Lung (tissue), 12 donors: ENCODE measurements around the gene COX17. TPM values are rescaled to one million over a fixed set of nuclear protein-coding genes. Genes with fewer than 3 reads are reported as not detected.
"Not testable (repeated sequence)": the region's sequence is repeated elsewhere in the genome, so short reads cannot be mapped to it uniquely, and the experiment has no call there.

Experiments used
- ATAC-seq: fragments of 200-7000 bp; cut with Tn5 transposase; one replicate; pipeline ENCODE4 v1.9.1; 2020; ENCODE audit warnings: moderate number of reproducible peaks; ENCODE audit not compliant: insufficient read depth, low FRiP score
- DNase-seq, 3 donors: peaks; one replicate each; pipeline ENCODE4 v3.0.0-alpha.2; 2013 to 2017
- H3K27ac ChIP-seq, 2 donors: one replicate each; pipeline ENCODE4 v1.5.1; 2013; ENCODE audit warnings: mild to moderate bottlenecking in 2 of 2, moderate library complexity in 2 of 2, control low read depth in 1 of 2, inconsistent platforms in 1 of 2, low read depth in 1 of 2, low read length in 1 of 2
- H3K27me3 ChIP-seq, 3 donors: one replicate each; pipeline ENCODE4 v1.5.1; 2013; ENCODE audit warnings: low read length in 2 of 3; ENCODE audit not compliant: control insufficient read depth in 3 of 3, insufficient read depth in 3 of 3
- H3K36me3 ChIP-seq, 4 donors: one replicate each; pipeline ENCODE4 v1.5.1; 2013; ENCODE audit warnings: low read length in 4 of 4, mild to moderate bottlenecking in 1 of 4, moderate library complexity in 1 of 4; ENCODE audit not compliant: control insufficient read depth in 4 of 4, insufficient read depth in 4 of 4
- H3K4me1 ChIP-seq, 5 donors: one replicate each; pipeline ENCODE4 v1.5.1; 2013; ENCODE audit warnings: low read length in 5 of 5, mild to moderate bottlenecking in 2 of 5, moderate library complexity in 1 of 5; ENCODE audit not compliant: control insufficient read depth in 5 of 5, insufficient read depth in 5 of 5
- H3K4me3 ChIP-seq: one replicate; pipeline ENCODE4 v1.5.1; 2013; ENCODE audit warnings: mild to moderate bottlenecking, control low read depth, moderate library complexity
- H3K9ac ChIP-seq, 2 donors: one replicate each; pipeline ENCODE4 v1.5.1; 2013; ENCODE audit warnings: low read length in 2 of 2, control low read depth in 1 of 2; ENCODE audit not compliant: insufficient read depth in 1 of 2
- H3K9me3 ChIP-seq, 4 donors: one replicate each; pipeline ENCODE4 v1.5.1; 2013; ENCODE audit warnings: low read length in 3 of 4, mild to moderate bottlenecking in 1 of 4, moderate library complexity in 1 of 4; ENCODE audit not compliant: control insufficient read depth in 4 of 4, insufficient read depth in 3 of 4
- WGBS, 2 donors: extraction: QIAGEN DNeasy Blood & Tissue Kit; methylation state at CpG; one replicate each; pipeline ENCODE4 v1.1.7; 2013; 5-methylcytosine and 5-hydroxymethylcytosine counted together
- polyA plus RNA-seq, 2 donors: library from polyadenylated mRNA; stranded (reverse); fragments of 200-250 nt; gene quantifications; one replicate each; pipeline ENCODE4 v1.2.1, GENCODE V29; 2013
- total RNA-seq, 2 donors: library from RNA; depleted of rRNA in 1 of 2; stranded (reverse); fragments of >200 nt in 1 of 2; gene quantifications; one replicate each; pipeline ENCODE4 v1.2.1, GENCODE V29; 2014 to 2021
- TF ChIP-seq, protein P1 (sequence below): IDR thresholded peaks from 2 replicates; pipeline ENCODE4 v1.5.1; 2012; ENCODE audit warnings: mild to moderate bottlenecking; ENCODE audit errors: control extremely low read depth, extremely low read depth
- donor health status: control.
- donor health status: control.
- donor health status: Bipolar disorder and iron deficiency.
- donor health status: healthy.
- donor health status: DM: yes; HTN: yes; CAD: no.

COX17 gene
- total and polyA plus RNA-seq, 4 donors, result 43.8 to 261 (median 78.3) TPM

GRCh38 chr3:119681279-119681678 is 4.1 kb upstream of the COX17 start:
- no peaks in the 10 kb centered on the region for H3K27me3 ChIP-seq
- 61 to 63% methylated on average over 1 of the region's 1 CpG for WGBS, 2 donors
- peak in 2 of 3 donors; percentile 48 to 53 for DNase-seq

DNA sequence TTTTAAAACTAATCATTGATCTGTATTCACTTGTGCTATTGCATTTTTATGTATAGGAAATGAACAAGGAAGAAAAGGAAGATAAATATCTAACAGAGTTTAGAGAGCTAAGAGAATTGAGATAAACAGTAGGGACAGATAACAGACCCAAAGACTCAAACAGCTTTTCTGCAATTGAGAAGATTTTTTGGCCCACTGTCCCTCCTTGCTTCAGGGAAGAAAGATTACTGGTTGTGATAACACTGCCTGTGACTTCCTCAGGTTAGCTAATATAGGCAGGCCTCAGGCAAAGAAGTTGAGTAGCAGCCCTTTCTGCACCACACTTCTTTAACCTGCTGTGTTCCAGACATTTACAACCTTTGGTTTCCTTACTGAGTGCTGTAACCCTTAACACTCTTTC is 2.7 kb upstream of the COX17 start:
- ATAC-seq, result no peak
- H3K4me1 ChIP-seq, result peaks cover 0 to 15% (median 10%) of the 10 kb centered on the region in 5 donors
- DNase-seq, result no peak
- no peak overlapping the region for H3K9ac ChIP-seq
- no peaks in the 10 kb centered on the region for H3K9me3 ChIP-seq
- H3K27ac ChIP-seq, result no peak overlapping the region
- TF ChIP-seq, protein P1, sequence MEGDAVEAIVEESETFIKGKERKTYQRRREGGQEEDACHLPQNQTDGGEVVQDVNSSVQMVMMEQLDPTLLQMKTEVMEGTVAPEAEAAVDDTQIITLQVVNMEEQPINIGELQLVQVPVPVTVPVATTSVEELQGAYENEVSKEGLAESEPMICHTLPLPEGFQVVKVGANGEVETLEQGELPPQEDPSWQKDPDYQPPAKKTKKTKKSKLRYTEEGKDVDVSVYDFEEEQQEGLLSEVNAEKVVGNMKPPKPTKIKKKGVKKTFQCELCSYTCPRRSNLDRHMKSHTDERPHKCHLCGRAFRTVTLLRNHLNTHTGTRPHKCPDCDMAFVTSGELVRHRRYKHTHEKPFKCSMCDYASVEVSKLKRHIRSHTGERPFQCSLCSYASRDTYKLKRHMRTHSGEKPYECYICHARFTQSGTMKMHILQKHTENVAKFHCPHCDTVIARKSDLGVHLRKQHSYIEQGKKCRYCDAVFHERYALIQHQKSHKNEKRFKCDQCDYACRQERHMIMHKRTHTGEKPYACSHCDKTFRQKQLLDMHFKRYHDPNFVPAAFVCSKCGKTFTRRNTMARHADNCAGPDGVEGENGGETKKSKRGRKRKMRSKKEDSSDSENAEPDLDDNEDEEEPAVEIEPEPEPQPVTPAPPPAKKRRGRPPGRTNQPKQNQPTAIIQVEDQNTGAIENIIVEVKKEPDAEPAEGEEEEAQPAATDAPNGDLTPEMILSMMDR, result no peak
- H3K27me3 ChIP-seq, result no peaks in the 10 kb centered on the region
- H3K4me3 ChIP-seq, result no peak overlapping the region
- peaks cover 0 to under 1% (median 0%) of the 10 kb centered on the region in 4 donors for H3K36me3 ChIP-seq

More at GRCh38 chr3:119681279-119681678, 4.1 kb upstream of the COX17 start:
- TF ChIP-seq, protein P1, result peak; percentile 6
- Histone ChIP-seq H3K27ac (no peak overlapping the region), H3K4me3 (no peak overlapping the region), H3K9ac (no peak overlapping the region), H3K4me1 (peaks cover 0 to 6% (median 6%) of the 10 kb centered on the region in 5 donors), H3K9me3 (no peaks in the 10 kb centered on the region), H3K36me3 (no peaks in the 10 kb centered on the region)
- no peak for ATAC-seq

- 98% methylated on average over 10 of the region's 10 CpGs for WGBS, 2 donors
- H3K4me1 ChIP-seq, result peaks cover 0 to 15% (median 10%) of the 10 kb centered on the region in 5 donors
- ATAC-seq, H3K27ac ChIP-seq, H3K9ac ChIP-seq, H3K27me3 ChIP-seq, DNase-seq, H3K4me3 ChIP-seq, H3K9me3 ChIP-seq: not testable (repeated sequence)
- peaks cover 2 to 11% (median 8%) of the 10 kb centered on the region in 4 donors for H3K36me3 ChIP-seq
These were observed 1.0 kb upstream of the COX17 start for GRCh38 chr3:119678209-119678608.

DNA sequence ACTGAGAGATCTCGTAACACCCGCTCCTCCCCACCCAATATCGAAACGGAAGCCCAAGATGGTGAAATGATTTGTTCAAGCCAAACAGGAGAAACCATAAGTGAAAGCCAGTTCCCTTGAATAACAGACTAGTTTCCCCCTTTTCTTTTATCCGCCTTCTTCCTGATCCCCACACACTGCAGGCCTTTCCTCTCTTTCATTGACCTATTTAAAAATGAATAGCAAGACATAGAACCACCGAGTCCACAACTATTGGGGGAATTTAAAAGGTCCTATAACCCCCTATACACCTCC is 382 bp upstream of the COX17 start:
- DNase-seq (no peak), ATAC-seq (no peak)
- H3K27me3 ChIP-seq, result no peaks in the 10 kb centered on the region
- peak overlapping the region; percentile 84 to 96 for H3K27ac ChIP-seq
- H3K9me3 ChIP-seq, result no peaks in the 10 kb centered on the region
- peak overlapping the region; percentile 26 to 90 for H3K9ac ChIP-seq
- H3K4me3 ChIP-seq, result no peak overlapping the region
- peaks cover 2 to 14% (median 12%) of the 10 kb centered on the region in 4 donors for H3K36me3 ChIP-seq
- TF ChIP-seq, protein P1, result no peak
- H3K4me1 ChIP-seq, result peaks cover 0 to 18% (median 10%) of the 10 kb centered on the region in 5 donors
- WGBS, 2 donors, result 7% methylated on average over 6 of the region's 6 CpGs
